GM19468 (cell line): ENCODE data around the gene MED13L.
"Not testable (repeated sequence)": the region's sequence is repeated elsewhere in the genome, so short reads cannot be mapped to it uniquely, and the experiment has no call there.

Experiments used
- ATAC-seq: cut with Tn5 transposase; IDR thresholded peaks from one replicate; pipeline ENCODE4 v1.9.1; 2021; ENCODE audit warnings: mild to moderate bottlenecking, moderate library complexity, moderate number of reproducible peaks; ENCODE audit not compliant: unreplicated experiment; ENCODE audit errors: extremely low read depth

The MED13L gene

DNA sequence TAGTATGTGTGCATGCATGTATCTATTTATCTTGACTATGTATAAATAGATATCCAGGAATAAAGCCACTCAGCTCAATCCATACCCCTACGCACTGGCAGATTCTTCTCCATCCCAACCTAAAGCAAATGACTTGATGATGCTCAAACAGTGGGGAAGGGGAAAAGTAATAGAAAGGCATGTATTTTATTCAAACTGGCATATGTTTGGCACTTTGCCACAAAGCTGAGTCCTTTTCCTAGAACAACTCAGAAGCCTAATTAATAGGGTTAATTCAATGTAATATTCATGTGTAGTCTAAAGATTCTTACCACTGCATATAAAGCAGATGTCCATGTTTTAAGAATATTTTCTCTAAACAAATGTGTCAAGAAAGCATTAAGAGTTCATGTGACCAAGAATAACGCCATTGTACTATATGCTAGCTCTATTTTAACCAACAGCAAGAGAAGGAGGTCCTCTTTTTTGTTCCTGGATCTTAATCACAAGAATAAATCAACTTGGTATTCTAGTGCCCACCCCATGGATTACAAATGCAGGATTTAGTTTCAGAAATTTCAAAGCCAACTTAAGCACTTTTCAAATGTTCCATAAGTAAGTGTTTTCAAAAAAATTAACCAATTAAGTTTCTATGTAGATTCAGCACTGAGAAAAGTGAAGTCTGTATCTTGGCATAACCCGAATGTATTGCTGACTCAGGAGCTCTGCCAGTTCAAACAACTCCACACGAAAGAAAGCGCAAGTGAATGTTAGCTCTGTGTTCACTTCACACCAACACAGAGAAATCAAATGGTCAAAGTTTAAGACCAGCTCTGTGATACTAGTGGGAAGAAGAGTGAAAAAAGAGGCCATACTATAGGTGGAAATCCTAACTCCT, 233.6 kb downstream of the MED13L start:
- no peak for ATAC-seq

DNA sequence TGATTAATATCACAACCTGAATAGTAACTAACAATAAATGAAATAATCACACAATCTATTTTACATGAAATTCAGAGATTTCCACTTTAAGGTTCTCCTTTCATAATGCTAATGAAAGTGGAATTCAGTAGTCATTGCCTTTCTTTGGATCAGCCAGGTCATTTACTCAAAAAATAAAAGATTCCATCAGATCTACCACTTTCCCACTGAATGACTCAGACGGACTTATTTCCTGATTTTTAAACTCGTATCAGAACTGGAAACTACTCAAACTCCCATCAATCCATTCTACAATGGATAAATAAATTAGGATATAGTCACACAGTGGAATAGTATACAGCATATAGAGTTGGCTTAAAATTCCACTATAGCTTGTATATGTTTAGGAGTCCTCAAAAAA, 237.1 kb downstream of the MED13L start:
- ATAC-seq = no peak

DNA sequence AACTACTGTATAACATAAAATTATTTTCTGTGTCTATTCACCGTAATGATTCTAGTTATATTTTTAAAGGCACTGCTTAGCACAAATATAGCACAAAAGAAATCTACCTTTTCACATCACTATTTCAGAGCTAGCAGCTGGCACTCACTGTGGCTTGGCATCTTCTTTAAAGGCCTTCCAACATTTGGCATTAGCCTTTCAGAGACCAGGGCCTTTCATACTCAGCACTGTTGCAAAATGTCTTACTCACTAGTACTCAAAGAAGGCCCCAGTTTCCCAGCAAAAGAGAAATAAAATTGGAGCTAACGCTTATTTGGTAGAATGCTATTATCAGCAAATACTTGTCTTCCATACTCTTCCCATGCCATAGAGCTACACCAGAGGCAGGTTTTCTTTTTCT, 238.4 kb downstream of the MED13L start:
- ATAC-seq = no peak

DNA sequence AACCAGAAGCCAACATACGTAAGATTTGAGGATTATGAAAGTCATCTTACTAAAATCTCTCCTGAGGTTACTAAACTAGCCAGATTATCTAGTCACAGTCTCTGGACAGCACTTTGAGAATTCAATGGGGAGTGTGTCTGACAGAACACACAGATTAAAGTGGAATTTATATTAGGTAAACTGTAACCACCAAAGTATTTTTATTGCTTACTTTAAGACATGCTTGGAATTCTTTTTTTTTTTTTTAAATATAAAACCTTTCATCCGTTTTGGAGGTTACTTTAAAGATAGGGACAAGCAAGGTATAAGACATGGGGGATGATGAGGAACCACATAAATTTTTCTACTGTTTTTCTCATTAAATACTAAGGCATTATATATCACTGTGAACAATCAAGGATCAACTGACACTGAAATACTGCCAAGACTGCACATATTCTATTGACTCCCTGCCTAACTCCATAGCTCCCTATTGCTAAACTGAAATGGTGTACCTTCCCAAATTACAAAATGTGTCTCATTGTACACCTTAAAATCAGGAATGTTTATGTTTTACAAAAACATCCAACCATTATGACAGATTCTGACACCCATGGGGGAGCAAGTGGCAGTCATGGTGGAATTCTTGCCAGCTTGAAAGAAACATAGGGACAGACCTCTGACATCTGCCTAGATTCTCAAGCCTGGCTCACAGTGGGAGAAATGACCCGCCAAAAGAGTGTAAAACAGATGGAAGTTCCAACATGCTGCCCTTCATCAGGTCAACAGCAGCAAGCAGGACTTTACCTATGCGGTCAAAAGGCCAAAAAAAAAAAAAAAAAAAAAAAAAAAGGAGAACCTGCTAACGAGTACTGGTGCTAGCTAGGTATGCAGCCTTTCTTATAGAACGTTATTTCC, 239.3 kb downstream of the MED13L start:
- no peak for ATAC-seq

DNA sequence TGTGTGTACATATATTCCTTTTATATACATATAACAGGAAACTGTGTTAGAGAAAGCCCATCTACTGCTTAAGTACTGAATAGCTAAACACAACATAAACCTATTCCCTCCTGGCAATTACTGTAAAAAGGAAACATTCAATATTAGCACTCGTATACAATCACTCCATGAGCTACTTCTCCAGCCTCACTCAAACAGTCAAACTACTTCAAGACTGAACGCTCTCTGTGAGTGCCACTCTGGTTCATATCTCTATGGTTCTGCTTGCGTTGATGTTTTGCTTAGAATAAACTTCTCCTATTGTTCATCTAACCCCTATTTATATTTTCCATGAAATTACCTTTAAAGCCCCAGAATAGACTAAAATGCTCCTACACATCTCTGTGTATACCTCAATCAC, 243.7 kb downstream of the MED13L start:
- no peak for ATAC-seq

DNA sequence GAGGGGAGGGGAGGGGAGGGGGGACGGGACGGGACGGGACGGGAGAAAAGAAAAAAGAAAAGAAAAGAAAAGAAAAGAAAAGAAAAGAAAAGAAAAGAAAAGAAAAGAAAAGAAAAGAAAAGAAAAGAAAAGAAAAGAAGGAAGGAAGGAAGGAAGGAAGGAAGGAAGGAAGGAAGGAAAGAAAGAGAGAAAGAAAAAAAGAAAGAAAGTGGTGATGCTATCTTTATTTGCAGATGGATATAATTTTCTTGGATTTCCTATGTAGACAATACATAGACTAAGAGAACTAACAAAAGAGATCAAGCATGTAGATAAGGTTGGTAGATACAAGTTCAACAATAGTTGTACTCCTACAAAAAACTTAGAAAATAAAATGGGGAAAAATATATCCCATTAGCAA, 245.9 kb downstream of the MED13L start:
- not testable (repeated sequence) for ATAC-seq

DNA sequence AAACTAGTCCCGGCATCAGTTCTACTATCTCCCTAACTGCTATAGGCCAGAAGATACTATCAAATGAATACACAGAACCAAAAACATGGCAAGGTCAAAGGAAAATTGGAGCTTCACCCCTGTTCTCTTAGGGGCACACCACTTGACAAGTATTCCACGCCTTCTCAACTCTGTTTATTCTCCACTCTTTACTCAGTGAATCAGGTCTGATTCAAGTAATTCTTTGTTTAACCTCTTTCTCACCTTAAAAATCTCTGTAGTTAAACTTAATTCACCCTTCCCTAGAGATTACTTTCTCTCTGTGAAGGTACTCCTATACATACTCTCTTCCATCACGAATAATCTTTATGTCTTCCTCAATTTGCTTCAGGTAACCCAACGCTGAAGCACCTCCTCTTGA, 248.9 kb downstream of the MED13L start:
- no peak for ATAC-seq

DNA sequence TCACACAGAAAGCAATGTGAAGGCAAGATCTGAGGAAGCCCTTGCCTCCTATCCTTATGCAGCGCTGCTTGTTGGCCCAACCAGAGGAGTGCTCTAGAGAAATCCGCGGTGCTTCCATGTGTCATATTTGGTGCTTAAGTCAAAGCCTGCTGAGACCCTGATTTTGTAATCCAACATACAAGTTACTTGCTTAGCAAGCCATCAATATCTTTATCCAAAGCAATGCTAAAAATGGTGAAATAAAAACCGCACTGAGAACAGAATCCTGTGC, 250.0 kb downstream of the MED13L start:
- no peak for ATAC-seq

DNA sequence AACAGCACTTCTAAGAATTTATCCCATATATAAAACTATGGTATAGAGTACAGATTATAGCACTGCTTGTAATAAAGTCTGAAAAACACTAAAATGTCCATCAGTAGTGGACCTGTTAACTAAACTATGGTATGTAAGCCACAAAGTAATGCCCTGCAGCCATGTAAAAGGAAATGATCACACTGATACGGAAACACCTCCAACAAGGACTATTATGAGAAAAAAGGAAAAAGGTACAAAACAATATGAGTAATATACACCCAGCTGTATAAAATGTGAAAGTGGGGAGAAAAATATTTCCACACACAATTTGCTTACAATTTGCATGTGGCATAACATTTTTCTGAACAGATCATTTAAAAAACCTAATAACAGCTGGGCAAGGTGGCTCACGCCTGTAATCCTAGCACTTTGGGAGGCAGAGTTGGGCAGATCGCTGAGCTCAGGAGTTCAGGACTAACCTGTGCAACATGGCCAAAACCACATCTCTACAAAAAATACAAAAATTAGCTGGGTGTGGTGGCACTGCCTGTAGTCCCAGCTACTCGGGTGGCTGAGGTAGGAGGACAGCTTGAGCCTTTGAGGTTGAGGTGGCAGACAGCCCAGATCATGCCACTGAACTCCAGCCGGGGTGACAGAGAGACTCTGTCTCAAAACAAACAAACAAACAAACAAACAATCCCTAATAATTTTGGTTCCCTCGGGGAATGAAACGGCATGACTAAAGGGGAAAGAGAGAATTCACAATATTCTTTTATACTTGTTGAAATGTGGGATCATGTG, 250.5 kb downstream of the MED13L start:
- ATAC-seq = no peak

DNA sequence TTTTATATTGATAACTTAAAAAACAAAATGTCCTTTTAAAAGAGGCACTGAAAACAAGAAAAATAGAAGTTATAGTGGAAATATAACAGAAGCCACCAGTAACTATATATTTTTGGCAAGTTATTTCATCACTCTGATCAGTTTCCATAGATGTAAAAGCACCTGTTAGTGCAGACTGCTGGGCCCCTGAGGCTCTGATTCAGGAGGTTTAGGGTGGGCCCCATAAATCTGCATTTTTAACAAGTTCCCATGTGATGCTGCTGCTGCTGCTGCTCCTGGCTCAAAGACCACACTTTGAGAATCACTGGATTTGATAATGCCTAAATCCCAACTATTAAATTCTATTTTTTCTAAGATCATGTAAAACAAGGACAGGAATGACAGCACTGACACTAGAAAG, 251.1 kb downstream of the MED13L start:
- ATAC-seq = no peak

DNA sequence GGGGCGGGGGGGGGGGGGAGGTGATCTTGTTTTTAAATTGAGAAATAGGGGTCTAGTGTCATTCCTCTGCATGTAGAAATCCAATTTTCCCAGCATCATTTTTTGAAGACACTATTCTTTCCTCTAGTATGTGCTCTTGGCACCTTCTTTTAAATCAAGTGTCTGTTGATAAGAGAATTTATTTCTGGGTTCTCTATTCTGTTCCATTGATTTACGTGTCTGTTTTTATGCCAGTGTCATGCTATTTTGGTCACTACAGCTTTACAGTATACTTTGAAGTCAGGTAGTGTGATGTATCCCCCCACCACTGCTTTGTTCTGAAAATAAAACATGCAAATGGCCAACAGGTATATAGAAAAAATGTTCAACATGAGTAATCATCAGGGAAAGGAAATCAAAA, 252.7 kb downstream of the MED13L start:
- ATAC-seq = no peak

DNA sequence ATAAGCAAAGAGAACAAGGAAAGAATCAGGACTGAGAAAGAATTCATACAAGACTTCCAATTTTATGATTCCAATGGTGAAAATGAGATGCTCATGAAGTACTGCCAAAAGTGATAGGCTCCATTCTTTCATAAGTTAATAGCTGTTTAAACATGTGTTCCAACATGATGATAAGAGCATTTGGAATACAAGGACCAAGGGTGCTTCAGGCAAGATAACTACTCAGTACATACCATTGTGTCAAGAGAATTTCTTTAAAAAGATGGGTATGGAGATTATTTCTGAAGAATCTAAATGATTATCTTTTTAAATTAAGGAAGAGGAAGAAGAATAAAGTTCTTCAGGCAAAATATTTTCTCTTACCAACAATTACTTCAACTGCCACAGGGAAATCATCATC, 258.1 kb downstream of the MED13L start:
- no peak for ATAC-seq

DNA sequence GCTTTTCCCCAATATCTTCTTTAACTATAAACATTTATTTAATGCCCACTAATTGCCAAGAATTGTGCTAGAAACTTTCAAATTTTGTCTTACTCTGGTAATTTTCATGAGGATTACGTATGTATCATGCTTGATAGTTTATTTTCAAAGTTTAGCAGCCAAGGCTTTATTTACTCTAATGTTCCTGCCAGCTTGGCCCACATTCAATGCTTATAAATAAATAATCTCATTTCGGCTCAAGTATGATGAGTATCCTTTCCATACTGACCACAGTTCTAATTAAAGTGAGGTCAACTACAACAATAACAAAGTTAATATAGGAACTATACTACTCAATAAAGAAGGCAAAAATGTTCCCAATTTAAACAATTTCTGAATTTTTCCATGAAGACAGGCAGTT, 259.2 kb downstream of the MED13L start:
- no peak for ATAC-seq

DNA sequence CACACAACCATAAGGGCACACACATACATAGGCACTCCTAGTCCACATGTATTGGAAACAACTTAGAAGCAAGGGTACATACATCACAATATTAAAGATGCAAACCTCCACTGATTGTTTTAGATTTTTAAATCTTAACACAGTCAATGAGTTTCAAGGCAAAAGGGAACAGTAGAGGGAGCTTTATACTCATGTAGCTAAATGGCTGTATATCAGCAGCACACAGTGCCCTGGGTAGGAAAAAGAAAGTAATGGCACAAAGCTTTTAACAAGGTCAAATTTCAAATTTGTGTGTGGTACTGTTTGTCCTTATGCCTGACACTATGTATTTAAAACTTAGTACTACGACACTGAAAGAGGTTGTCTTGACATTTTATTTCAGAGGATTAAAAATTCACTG, 262.0 kb downstream of the MED13L start:
- no peak for ATAC-seq

DNA sequence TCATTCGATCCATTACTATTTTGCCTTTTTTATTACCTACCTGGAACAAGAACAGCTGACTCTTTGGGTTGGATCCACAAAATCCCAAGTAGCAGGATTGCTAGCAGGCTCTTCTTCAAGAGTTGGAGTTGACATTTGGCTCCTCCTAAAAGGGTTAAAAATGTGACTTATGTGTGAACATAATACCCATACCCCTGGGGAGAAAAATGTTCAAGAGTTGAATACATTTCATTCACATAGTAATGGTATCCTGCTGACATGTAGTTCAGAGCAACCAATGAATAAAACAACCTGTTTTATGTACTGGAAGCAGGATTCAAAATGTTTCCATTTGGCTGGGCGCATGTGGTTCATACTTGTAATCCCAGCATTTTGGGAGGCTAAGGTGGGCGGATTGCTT, 264.7 kb downstream of the MED13L start:
- ATAC-seq = no peak

DNA sequence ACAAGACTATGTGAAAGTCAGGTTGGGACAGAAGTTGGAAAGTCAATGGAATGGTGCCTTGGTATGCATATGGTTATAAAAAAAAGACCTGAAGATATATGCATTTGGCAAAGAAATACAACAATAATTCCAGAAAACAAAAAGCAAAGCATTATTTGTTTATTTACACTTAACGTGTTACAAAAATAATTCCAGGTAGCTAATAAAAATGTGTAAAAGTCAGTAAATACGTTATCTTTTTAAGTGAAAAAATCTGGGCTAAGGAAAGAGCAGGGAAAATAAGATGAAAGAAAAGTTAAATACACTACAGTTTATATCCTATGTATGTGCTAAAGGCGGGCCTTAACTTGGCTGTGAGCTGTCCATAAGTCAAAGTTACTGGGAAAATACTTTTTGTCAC, 266.3 kb downstream of the MED13L start:
- no peak for ATAC-seq

DNA sequence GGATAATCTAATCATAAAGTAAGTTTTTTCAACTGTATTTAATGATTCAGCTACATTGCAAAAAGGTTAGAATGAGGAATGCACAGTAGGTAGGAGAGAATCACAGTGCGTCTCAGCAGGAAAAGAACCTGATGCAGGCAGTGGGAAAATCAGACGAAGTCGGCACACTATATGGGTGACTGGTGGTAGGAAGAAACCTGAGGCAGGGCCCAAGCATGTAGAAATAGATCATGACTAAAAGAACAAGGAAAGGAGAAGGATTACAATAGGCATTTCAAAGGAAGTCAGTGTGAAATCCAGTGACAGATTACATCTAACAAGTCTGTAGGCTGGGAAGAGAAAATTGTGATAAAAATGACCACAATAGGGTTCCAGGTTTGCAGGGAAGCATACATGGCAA, 267.0 kb downstream of the MED13L start:
- ATAC-seq = no peak

DNA sequence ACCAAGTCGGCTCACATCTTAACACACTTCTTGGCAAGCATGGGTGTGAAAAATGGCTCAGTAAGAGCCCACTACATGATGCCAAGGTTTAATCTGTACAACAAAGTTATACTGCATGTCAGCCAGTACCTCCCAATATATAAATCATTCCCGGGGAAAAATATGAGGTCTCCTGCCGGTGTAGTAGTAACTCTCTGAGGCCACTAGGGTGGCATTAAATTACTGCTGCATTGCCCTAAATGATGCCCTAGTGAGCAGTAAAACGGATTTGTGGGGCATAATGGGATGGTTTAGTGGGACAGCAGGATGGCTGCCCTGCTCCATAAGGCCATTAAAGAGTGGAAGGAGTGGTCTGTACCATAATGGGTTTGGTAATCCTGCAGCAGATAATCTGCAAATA, 267.7 kb downstream of the MED13L start:
- ATAC-seq = no peak

DNA sequence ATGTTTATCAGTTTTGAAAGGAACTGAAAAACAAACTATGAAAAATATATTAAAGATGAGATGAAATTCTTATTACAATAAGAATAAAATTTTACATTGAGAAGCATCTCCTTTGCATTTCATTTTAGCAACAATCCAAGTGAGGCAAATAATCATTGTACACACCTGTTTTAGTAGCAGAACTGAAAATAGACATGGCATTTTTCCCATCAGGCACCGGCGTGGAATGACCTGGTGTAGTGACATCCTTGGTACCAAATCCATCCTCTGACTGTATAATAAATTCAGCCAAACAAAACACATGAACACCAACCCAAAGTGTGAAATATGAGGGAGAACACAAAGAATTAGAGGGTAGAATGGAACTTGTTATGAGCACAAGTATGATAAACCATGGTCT, 271.4 kb downstream of the MED13L start:
- no peak for ATAC-seq

DNA sequence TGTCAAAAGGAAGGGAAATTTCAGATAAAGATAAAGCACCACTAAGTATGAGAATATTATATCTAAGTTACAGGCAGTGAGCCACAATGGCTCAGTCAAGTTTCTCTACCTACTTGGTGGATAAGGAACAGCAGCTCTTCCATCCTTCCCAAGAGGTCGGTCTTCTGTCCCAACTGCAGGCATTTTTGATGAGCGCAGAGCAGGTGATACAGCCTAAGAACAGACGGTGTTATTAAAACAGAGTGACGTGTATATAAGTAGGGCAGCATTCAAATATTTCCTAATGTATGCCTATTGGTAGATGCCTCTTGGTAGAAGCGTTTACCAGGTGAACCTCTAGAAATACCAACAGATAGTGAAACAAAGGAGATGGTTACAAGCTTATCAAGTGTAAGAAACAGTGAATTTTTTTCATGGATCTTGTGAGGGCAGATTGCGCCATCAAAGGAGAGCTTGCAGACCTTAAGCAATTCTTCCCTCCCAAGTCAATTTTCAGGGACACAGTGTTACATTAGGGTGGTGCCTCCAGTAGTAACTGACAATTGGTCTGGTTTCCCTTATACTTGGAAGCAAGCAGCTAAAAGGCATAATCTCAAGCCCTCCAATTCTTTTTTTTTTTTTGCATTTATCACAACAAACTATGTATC, 274.5 kb downstream of the MED13L start:
- ATAC-seq = no peak
